Umbilical cord (tissue), 2 donors: ENCODE results near the gene CSNK1A1. TPM values are rescaled to one million over a fixed set of nuclear protein-coding genes. Genes with fewer than 3 reads are reported as not detected.
A peak's percentile ranks its signal among the peaks of the same experiment; 100 is the strongest.
"Not testable (repeated sequence)": the region's sequence is repeated elsewhere in the genome, so short reads cannot be mapped to it uniquely, and the experiment has no call there.

Experiments
- DNase-seq: peaks from one replicate; pipeline ENCODE4 v3.0.0-alpha.2; 2015; ENCODE audit warnings: low spot score
- total RNA-seq: library from RNA; depleted of rRNA; stranded (reverse); fragments of >200 nt; gene quantifications from one replicate; pipeline ENCODE4 v1.2.3, GENCODE V29; 2014; ENCODE audit warnings: low replicate concordance; ENCODE audit not compliant: insufficient read depth

Gene CSNK1A1
- total RNA-seq, 1 donor from 2014 or later, result 248 TPM

DNA sequence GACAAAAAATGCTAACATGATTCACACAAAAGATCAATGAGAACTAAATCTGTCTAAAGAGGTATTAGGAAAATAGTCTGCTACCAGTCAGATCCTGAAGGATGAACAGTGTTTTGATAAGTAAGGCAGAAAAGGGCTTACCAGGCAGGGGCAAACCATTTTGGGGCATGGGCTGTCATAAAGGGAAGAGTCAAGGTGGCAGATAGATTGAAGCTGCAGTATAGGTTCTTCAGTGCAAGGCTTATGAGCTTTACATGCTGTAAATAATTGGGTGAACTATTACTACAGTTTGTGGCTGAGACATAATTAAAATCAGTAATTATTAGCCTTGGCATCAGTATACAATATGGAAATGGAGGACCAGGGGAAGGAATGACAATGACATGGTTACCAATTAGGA is 21.8 kb downstream of the CSNK1A1 start:
- DNase-seq, result no peak

DNA sequence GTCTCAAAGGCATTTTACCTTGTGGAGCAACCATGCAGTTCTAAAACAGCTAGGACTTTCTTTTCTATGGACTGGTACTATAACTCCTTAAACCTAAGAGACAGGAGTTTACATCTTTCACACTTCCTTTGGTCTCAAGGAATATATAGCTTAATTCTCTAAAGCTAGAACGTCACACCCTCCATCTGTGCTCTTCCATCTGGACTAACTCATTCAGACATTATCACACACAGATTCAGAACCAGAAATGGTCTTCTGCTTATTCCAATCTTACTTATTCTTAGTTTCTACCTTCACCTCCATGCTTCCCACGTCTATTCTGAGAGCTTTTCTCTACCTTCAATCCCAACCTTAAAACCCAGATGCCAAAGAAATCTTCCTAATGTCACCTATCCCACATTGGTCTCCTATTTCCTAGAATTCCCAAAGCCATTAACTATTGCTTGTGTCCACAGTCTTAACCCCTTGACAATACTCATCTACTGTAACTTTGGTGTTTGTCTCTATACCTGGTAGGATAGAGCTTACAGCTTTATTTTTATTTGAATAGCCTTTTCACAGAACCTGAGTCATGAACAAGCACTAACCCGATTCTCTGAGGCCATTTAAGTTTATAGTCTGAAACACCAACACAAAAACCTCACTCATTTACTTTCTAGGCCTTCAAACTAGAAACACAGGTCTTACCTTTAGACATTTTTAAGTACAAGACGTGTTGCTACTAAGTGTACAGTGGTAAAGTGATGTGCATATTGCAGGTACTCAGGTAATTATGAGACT is 22.8 kb downstream of the CSNK1A1 start:
- no peak for DNase-seq

DNA sequence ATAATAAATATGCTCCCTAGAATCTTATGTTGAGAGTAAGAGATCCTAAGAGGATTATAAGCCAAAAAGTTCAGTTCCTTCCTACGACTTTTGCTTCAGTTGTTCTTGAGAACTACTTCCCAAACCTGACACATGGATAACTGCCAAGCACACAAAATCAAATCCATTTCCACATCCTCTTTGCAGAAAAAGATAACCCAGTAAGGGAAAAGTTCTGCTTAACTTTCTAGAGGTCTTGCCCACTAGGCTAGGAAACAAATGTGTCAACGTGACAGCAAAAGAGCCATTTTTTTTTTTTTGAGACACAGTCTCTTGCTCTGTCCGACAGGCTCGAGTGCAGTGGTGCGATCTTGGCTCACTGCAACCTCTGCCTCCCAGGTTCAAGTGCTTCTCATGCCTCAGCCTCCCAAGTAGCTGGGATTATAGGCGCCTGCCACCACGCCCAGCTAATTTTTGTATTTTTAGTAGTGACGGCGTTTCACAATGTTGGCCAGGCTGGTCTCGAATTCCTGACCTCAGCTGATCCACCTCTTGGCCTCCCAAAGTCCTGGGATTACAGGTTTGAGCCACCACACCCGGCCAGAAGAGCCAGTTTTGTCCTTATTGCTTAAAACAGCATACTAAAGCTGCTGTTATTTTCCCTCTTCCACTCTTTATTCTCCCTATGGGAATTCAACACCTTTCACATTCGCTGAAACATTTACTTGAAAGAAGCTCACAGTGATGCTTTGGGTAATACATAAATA is 24.2 kb downstream of the CSNK1A1 start:
- DNase-seq, result peak; percentile 39

DNA sequence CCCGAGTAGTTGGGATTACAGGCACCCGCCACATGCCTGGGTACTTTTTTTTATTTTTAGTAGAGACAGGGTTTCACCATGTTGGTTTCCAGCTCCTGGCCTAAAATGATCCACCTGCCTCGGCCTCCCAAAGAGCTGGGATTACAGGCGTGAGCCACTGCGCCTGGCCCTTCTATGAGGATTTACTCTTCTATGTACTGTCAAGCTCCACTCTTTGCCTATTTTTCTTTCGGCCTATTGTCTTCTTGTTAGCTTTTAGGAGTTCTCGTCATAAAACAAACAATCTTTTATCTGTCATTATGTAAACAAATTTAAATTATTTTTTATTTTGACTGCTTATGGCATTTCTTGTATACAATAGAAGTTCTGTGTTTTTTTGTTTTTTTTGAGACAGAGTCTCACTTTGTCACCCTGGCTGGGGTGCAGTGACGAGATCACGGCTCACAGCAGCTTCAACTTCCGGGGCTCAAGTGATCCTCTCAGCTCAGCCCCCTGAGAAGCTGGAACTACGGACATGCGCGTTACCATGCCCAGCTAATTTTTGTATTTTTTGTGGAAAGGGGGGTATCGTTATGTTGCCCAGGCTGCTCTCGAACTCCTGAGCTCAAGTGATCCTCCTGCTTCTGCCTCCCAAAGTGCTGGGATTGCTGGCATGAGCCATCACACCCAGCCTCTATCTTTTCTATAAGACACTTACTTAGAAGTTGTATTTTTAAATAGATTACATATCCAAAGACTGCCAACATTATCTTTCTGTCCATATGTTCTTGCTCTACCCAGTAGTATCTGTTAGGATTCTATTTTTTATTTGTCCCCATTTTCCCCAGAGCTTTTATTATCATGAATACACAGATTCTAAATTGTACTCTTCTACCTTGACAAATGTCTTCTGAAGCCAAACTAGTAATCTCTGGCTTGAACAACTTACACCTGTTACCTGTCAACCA is 29.2 kb downstream of the CSNK1A1 start:
- no peak for DNase-seq

DNA sequence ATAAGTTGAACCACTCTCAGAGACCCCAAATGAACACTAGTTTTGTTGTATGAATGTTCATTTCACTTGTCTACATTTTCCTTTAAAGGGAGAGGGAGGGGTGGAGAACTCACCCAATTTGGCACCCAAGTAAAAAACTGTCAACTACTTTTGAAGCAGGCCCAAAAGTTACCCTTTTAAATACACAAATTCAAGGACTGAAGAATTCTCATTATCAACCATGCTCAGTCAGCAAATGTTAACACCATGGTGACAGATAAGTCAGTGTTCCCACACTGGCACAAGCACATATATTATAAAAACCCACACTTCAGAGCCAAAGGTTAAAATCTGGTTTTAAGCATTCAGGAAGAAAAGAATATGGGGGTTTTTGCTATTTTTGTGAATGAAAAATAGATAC is 31.6 kb downstream of the CSNK1A1 start:
- no peak for DNase-seq

DNA sequence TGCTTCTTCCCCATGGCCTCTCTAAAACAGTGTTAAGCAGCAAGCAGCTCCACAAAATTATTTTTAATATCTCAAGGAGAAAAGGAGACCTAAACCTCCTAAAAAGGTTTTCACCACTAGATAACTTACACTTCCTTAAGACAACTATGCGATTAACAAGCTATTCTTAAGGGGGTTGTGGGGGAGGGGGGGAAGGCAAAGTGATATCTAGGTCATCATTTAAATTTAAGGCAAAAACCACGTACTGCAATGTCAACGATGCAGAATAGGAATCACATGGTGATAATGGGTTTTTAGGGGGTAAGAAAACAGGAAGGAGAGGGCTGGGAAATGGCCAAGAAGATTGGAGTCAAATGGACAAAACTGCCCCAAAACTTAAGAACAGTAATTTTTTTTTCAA is 32.6 kb downstream of the CSNK1A1 start:
- no peak for DNase-seq

DNA sequence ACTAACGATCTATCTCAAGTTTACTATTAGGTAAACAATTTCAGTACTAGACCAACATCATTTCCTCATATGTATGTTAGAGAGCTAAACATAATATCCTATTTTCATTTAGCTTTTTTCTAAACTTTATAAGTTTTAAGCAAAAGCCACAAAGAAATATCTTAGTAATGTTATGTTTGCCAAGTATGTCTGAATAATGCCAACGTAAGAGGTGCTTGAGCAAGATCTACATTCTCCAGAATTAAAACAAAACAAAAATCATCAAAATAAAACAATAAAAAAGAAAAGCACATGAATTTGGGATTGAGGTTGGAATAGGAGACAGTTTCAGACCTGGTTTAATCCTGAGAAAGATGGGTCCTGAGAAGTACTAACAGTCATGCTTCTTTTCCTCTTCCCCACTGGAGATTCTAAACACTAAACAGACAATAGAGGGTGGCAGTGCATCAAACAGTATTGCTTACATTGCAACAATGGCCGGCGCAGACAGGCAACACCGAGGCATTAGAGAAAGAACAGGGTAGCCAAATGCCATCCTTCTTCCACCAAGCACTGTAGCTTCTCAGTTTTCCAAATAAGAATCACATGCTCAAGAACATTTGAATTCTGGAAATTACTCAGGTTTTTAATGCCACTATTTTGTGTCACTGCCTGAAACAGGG is 33.6 kb downstream of the CSNK1A1 start:
- no peak for DNase-seq

DNA sequence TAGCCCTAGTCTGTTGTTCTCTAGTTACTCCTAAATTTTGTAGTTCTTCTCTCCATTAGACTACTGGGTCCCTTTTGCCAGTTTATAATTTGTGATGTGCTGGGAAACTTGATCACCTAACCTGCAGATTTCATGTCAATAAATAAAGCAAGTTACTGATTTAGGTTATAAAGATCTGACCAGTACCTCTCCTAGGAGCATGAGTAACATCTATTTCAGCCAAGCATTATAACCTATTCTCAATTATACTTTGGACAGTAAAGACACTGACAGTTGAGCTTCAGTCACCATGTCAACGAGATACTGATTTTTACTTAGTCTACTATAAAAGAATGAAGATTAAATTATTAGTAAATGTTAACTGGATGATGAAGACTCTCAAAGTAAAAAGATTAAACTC is 36.7 kb downstream of the CSNK1A1 start:
- DNase-seq, result no peak

DNA sequence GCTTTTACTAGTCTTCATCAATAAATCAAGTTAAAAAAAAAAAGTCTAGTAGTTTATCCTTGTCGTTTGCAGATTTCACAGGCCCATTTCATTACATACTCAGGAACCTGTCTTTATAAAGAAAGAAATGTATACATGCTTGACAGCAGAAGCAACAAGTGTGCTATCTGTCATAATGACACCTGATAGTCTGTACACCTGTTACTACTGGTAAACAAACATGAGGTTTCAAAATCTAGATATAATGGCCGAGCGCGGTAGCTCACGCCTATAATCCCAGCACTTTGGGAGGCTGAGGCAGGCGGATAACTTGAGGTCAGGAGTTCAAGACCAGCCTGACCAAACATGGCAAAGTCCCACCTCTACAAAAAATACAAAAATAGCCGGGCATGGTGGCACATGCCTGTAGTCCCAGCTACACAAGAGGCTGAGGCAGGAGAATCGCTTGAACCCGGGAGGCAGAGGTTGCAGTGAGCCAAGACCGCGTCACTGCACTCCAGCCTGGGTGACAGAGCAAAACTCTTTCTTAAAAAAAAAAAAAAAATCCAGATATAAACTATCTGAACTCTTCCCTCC is 37.8 kb downstream of the CSNK1A1 start:
- DNase-seq, result not testable (repeated sequence)

DNA sequence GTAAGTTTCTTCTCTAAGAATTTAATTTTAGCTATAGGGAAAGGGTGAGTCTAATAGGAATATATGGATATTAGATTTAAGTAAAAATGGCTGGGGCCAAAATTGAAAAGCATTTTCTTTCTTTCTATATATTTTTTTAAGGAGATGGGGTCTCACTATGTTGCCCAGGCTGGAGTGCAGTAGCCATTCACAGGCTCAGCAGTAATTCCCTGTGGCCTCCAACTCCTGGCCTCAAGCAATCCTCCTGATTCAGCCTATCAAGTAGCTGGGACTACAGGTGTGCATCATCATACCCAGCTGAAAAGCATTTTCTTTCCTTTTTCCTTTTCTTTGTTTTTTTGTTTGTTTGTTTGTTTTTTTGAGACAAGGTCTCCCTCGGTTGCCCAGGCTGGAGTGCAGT is 41.1 kb downstream of the CSNK1A1 start:
- no peak for DNase-seq

DNA sequence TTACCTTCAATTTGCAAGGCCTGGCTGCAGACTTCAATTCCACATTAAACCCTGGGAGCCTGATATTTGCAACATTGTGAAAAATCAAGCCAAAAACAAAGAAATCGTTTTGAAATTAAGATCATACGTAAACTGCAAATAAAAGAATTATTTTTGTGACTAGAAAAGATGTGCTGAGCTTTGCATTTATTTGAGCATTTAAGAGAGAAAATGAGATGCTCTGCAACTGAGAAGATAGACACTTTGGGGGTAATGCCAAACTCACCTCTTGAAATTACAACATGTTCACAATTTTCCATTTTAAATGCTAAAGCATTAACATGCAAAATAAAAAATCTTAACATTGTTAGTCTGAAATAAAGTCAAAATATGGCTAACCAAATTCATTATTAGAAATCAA is 46.6 kb downstream of the CSNK1A1 start:
- DNase-seq, result no peak

DNA sequence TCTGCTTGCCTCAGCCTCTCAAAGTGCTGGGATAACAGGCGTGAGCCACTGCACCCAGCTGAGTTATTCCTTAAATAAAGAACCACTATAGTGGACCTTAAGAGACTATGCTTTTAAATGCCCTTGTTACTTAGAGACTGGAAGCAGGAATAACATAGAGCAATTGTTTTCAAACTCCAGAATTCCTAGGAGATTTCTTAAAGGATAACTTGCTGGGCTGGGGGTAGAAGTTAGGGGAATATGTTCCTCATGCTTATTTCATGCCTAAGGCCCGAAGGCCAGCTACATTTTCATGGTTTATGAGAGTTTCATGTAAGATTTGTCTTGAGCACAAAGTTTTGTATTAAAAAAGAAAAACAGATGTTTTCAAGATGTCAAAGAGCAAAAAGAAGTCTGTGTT is 48.2 kb downstream of the CSNK1A1 start:
- DNase-seq, result no peak

DNA sequence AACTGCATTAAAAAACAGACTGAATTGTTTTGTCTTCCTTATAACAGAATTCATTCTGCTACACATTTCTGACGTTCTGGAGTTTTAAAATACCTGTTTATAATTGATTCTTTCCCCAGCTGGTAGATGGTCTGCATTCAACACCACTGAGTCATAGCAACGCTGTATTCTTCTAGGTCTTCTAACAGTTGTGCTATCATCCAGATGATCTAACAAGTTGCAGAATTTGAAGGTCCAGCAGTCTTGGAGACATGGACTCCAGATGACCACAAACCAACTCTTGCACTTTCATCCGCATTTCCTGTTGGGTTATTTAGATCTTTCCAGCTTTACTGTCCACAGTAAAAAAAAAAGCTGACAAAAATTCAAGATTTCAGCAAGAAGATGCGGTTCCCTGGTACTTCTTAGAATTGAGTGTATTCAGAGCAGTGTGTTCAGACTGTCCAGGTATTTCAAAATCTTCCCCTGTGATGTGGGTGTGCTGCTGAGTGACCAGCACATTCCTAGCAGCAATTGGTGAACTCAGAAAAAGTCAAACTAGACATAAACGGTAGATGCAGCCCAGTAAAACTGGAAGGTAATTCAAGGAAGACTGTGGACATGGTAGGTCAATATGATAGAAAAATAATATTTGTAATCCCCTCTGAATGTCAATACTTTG is 50.2 kb downstream of the CSNK1A1 start:
- DNase-seq, result no peak

DNA sequence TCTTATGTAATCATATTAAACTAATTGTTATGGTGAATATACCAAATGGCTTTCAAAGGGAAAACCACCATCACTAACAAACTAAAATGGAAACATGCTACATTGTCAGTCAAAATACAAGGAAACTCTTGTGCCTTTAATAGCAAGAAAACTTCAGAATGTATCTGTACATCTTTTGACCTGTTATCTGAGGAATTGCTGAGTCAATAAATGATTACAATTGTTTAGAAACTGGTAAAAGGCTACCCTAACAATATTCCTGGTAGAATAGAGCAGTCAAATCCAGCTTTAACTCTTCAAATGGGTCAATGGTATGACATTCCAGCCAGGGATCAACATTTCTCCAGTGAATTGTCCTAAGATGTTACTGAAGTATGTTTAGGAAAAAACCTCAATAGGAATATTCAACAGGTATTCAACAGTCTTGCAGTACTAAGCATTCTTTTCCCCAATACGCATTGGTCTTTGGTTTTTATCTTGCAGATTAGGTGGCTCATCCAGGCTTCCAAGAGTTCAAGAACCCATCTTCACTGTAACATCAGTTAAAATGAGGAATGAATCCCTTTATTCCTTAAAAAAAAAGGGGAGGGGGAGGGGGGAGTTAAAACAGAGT is 52.4 kb downstream of the CSNK1A1 start:
- DNase-seq, result no peak

DNA sequence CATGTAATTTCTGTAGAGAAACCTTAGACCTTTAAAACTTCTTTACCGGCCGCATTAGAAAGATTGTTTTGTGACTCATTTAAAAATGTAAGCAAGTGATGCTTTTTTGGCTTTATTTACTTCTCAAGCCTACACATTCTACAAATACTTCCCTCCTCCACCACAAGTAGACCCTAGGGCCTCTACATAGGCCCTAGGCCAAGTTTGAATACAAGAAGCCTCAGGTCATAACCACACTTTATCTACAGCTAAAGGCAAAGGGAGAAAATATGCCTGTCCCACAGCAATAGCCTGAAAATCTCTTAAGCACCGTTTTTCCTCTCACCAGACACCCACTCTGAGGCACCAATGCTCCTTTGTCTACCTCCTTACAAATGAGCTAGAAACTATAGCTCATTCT is 53.9 kb downstream of the CSNK1A1 start:
- DNase-seq, result peak; percentile 75

DNA sequence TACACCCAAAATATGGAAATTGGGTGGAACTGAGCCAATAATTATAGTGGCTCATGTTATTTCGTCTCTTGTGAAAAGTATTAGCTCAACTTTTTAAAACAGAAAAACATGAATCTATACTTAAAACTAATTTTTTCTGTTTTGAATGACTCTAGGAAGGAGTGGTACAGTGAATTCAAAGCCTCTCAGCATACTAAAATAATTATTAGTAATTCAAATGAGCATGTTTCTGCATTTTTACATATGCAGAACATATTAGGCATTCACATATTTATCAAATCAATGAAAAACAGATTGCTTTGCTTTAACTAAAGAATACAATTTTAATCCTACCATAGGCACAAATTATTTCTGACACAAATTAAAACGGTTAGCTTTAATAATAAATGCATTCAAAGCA is 54.3 kb downstream of the CSNK1A1 start:
- no peak for DNase-seq

DNA sequence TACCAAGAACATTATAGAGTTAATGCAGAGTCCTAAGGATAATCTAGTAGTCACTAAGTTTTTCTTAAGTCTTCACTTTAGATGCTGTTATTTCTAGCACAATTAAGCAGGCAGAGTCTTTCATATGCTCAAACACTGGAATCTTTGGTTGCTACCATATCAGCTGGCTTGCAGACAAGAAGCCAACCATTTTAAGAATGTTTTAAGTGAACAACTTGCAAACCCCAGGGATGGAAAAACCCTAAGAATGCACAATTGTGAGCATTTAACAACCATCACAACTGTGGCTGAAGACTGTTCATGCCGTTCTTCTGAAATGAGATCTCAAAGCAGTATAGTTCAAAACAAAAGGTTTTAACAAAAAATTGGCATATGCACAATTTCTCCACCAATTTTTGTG is 55.1 kb downstream of the CSNK1A1 start:
- no peak for DNase-seq

DNA sequence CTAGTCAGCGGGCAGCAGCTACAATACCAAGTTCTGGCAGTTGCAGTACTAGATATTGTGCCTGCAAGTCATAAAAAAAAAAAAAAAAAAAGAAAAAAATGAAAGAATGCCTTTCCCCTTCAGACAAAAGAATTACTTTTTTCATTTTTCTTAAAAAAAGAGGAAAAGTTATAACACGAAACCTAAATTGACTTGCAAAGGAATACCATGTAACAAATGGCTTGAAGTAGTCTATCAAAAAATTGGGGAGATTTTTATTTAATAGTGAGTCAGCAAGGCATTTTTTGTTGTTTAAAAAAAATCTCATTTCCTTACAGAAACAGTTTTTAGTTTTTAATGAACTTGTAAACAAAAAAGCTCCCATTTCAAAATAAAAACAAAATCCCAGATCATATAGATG is 55.6 kb downstream of the CSNK1A1 start:
- DNase-seq, result no peak

DNA sequence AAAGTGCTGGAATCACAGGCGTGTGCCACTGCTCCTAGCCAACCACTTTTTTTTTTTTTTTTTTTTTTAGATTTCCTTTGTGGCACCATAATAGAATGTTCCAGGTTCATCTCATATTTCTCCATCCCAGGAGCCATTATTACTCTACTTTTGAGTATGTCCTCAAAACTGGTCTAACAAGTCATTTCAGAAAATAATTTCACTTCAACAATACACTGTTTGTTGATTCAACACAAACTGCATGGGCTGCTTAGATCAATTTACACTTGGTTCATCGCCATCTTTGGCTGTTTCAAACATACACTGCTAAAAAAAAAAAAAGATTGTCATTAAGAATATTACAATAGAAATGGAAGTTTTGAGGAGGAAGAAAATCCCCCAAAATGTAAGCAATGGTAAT is 57.9 kb downstream of the CSNK1A1 start:
- no peak for DNase-seq

DNA sequence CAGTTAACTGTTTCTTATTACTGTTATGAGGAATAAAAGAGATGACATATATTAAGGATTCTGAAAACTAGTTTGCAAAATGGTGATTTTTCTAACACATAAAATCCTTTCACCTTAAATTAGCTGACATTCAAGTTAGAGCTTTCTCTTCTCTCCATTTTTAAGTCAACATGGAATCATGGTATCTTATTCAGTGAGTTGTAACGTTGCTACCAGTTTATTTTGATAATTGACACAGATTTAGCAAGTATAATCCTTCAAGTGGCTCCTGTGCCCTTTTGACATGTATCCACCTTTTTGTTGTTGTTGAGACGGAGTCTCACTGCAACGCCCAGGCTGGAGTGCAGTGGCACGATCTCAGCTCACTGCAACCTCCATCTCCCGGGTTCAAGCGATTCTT is 58.5 kb downstream of the CSNK1A1 start:
- no peak for DNase-seq
